ENCODE results near the gene FILIP1.
"Not testable (repeated sequence)": the region's sequence is repeated elsewhere in the genome, so short reads cannot be mapped to it uniquely, and the experiment has no call there.

The FILIP1 gene

GRCh38 chr6:75444899-75445298 lies 48.7 kb downstream of the FILIP1 start:
- DNase-seq, result no peak

- not testable (repeated sequence) for DNase-seq
Observed at GRCh38 chr6:75441883-75442282, 51.7 kb downstream of the FILIP1 start.

DNA sequence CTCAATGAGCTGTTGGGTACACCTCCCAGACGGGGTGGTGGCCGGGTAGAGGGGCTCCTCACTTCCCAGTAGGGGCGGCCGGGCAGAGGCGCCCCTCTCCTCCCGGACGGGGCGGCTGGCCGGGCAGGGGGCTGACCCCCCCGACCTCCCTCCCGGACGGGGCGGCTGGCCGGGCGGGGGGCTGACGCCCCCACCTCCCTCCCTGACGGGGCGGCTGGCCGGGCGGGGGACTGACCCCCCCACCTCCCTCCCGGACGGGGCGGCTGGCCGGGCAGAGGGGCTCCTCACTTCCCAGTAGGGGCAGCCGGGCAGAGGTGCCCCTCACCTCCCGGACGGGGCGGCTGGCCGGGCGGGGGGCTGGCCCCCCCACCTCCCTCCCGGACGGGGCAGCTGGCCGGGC lies 52.1 kb downstream of the FILIP1 start:
- DNase-seq, result not testable (repeated sequence)

DNA sequence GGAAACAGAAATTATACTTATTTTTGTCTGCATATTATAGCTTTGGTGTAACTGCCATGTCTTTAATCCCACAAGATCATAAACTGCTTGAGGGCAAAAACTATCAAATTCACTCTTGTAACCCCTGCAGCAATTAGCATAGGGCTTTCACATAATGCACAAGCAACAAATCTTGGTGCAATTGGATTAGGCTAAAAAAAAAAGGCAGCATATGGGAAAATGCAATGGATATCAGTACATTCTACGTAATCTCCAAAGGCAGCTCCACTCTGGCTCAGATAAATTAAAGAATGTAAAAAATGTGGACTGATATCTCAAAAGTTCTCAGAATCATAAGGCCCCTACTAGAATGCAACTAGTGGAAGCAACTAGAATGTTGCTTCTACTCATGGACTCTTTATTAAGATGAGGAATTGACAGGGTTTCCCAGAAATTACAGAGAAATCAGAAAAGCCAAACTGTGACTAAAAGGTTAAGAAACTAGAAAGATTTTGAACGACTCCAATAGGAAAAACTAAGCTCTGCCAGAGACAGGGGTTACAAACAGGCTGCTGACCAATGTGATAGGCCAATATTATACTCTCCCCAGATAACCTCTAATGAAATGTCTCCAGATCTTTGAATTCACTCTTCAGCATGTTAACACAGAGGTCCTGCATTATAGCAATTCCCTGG lies 55.0 kb downstream of the FILIP1 start:
- DNase-seq, result no peak

GRCh38 chr6:75438013-75438431 lies 55.6 kb downstream of the FILIP1 start:
- DNase-seq, result no peak

DNA sequence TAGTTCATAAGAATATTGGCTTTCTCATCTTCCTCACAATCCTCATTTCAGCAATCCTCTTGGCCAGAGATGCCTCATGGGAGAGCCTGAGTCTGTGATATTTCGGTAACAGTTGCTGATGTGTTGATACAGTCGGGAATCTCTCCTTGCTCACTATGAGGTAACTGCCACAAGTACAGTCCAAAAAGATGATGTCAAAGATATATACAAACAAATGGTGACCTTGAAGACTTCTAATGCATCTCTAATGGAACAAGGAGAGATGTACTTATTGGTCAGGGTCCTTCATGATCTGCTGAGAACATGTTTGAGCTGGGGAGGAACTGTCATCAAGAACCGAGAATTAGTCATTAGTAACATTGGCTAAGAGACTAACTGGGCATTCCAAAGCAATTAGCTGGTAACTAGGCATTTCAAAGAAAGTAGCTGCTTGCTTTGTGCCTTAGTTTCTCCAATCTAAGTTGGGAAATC lies 56.1 kb downstream of the FILIP1 start:
- DNase-seq, result no peak

- DNase-seq, result no peak
Observed at GRCh38 chr6:75436869-75437268, 56.7 kb downstream of the FILIP1 start.

GRCh38 chr6:75432809-75433208 lies 60.8 kb downstream of the FILIP1 start:
- DNase-seq, result not testable (repeated sequence)

DNA sequence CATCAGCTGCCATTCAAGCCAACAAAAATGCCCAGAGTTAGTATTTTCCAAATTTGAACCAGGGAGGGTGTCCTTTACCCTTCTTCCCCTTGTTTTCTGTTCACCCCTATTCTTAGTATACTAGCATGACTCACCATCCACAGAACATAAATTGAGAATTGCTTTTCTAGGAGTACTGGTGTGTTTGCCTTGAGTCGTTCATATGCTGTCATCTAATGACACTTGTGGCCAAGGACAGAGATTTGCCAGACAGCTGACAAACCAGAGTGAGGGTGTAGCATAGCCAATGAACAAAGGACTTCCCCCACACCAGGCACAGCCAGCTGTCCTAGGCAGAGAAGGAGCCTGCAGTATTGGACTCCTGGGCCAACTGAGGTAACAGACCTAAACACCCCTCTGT lies 62.2 kb downstream of the FILIP1 start:
- no peak for DNase-seq

GRCh38 chr6:75430631-75431325 lies 62.8 kb downstream of the FILIP1 start:
- no peak for DNase-seq

DNA sequence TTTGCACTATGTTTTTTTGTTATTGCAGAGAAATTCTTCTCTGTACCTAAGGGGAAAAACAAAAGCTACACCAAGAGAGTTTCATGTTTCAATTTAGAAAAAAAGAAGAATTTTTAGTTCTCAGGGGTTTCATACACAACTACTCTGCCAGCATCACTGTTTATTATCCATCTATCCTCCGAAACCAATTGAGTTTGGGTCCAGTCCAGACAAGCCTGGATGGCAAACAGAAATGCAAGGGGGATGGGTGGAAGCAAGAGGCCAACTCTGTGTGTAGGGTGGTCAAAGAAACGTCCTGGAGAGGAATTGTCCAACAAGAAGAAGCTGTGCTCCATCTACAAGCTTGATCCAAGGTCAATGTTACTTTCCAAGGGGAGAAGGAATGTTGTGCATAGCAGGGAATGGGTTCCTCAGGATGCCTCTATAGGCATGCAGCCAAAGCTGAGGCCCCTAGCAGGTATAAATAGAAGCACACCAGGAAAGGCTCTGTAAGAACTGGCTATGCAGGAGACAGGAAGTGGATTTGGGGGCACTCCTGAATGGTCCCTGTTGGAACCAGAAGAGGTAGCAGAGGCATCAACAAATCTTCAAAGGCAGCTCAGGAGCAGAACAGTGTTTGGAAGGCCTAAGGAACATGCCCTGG lies 64.4 kb downstream of the FILIP1 start:
- DNase-seq, result no peak

DNA sequence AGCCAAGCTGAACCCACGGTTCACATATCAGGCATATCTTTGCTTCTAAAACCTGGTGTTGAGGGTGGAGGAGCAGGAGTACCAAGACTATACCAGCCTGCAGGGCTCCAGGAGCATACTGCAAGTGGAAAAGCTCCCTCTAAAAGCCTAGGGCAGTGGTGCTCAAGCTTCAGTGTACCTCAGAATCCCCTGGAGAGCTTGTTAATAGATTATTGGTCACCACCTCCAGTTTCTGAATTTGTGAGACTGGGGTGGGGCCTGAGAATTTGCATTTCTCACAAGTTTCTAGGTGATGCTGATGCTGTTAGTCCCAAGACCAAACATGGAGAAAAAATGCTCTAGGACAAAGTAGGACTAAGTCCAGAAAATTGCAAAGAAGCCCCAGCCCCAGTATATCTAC lies 65.4 kb downstream of the FILIP1 start:
- no peak for DNase-seq

GRCh38 chr6:75427329-75427728 lies 66.3 kb downstream of the FILIP1 start:
- DNase-seq, result no peak

- DNase-seq, result no peak
Observed at GRCh38 chr6:75424618-75425548, 68.7 kb downstream of the FILIP1 start.

- no peak for DNase-seq
Observed at GRCh38 chr6:75423386-75423785, 70.2 kb downstream of the FILIP1 start.

GRCh38 chr6:75422024-75422639 lies 71.5 kb downstream of the FILIP1 start:
- DNase-seq, result no peak

DNA sequence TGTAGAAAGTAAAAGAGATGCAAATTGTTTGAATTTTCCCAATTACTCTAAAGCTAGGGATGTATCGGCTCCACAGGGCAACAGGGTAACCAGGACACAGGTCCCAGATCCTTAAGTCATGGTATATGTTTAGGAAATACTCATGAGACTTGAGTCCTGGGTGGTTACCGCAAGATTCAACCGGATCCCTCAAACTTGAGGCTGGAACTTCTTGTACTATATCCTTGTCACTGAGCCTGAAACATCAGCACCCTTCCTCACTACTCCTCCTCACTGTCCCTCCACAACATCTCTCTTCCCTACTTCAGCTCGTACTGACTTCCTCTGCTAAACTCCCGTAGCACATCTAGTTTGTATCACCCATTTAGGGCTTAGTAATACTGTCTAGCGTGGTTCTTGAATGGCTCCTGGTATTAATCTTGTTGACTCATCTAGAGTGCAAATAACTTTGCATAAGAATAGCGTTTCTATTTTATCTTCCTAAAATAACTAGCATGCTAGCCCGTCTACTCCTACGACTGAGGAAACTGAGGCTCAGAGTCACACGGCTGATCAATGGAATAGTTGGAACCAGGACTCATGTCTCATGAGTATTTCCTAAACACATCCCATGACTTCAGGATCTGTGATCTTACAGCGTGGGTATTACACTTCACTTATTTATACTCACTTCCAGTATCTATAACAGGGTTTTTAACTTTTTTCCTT lies 72.1 kb downstream of the FILIP1 start:
- DNase-seq, result no peak

GRCh38 chr6:75419980-75420379 lies 73.6 kb downstream of the FILIP1 start:
- DNase-seq, result no peak

- no peak for DNase-seq
Observed at GRCh38 chr6:75419416-75419815, 74.2 kb downstream of the FILIP1 start.

GRCh38 chr6:75418233-75418632 lies 75.4 kb downstream of the FILIP1 start:
- no peak for DNase-seq

- DNase-seq, result no peak
Observed at GRCh38 chr6:75416443-75416842, 77.2 kb downstream of the FILIP1 start.

- DNase-seq, result no peak
Observed at GRCh38 chr6:75415804-75416203, 77.8 kb downstream of the FILIP1 start.

Data from activated effector memory CD4-positive, alpha-beta T cell treated with Interleukin-2 at 50 U/mL for 16 hours (primary cell).